HPDE6-E6E7 (cell line): ENCODE results near the gene PAM.
"Not testable (repeated sequence)": the region's sequence is repeated elsewhere in the genome, so short reads cannot be mapped to it uniquely, and the experiment has no call there.

ENCODE experiments used
- DNase-seq: peaks from one replicate; pipeline ENCODE4 v3.0.0; 2011; ENCODE audit warnings: missing footprints; ENCODE audit errors: extremely low spot score

Gene PAM

GRCh38 chr5:102901424-102902134 lies 146.5 kb downstream of the PAM start:
- DNase-seq = no peak

GRCh38 chr5:102902135-102902448 lies 147.0 kb downstream of the PAM start:
- DNase-seq = no peak

- no peak for DNase-seq
Measured at GRCh38 chr5:102902647-102903046, 147.5 kb downstream of the PAM start.

- DNase-seq = no peak
Measured at GRCh38 chr5:102903074-102903871, 148.2 kb downstream of the PAM start.

GRCh38 chr5:102905056-102905455 lies 150.0 kb downstream of the PAM start:
- DNase-seq = no peak

- DNase-seq = not testable (repeated sequence)
Measured at GRCh38 chr5:102907099-102907498, 152.0 kb downstream of the PAM start.

- peak; percentile 41 for DNase-seq
Measured at GRCh38 chr5:102910240-102911226, 155.4 kb downstream of the PAM start.

- no peak for DNase-seq
Measured at GRCh38 chr5:102911973-102912372, 156.9 kb downstream of the PAM start.

GRCh38 chr5:102916109-102916508 lies 161.0 kb downstream of the PAM start:
- no peak for DNase-seq

- DNase-seq = no peak
Measured at GRCh38 chr5:102918986-102919610, 164.0 kb downstream of the PAM start.

- no peak for DNase-seq
Measured at GRCh38 chr5:102920762-102921161, 165.7 kb downstream of the PAM start.

- DNase-seq = no peak
Measured at GRCh38 chr5:102921341-102922044, 166.4 kb downstream of the PAM start.

- DNase-seq = no peak
Measured at GRCh38 chr5:102922111-102922720, 167.1 kb downstream of the PAM start.

- DNase-seq = no peak
Measured at GRCh38 chr5:102922799-102923477, 167.8 kb downstream of the PAM start.

- no peak for DNase-seq
Measured at GRCh38 chr5:102924963-102925362, 169.9 kb downstream of the PAM start.

- no peak for DNase-seq
Measured at GRCh38 chr5:102927007-102927406, 171.9 kb downstream of the PAM start.

- no peak for DNase-seq
Measured at GRCh38 chr5:102930244-102930643, 175.1 kb downstream of the PAM start.

- DNase-seq = no peak
Measured at GRCh38 chr5:102931085-102931725, 176.1 kb downstream of the PAM start.

- DNase-seq = no peak
Measured at GRCh38 chr5:102932781-102933180, 177.7 kb downstream of the PAM start.

GRCh38 chr5:102933316-102933715 lies 178.2 kb downstream of the PAM start:
- DNase-seq = no peak
